ENCODE data around the gene NFIA.

DNA sequence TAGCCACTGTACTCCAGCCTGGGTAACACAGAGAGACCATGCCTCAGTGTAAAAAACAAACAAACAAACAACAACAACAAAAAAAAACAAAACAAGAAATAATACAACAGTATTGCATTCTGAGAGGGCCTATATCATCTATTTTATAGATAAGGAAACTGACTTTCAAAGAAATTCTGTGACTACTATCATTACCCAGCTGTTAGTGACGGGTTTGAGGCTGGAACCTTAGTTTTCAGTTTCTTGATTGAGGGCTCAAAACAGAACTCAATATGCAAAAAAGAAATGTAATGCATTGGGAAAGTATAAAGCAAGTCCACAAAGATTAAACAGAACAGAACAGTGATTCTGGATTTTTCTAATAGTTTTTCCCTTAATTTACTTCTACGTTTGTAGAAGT lies 149.4 kb downstream of the NFIA start:
- TF ChIP-seq, protein P1, sequence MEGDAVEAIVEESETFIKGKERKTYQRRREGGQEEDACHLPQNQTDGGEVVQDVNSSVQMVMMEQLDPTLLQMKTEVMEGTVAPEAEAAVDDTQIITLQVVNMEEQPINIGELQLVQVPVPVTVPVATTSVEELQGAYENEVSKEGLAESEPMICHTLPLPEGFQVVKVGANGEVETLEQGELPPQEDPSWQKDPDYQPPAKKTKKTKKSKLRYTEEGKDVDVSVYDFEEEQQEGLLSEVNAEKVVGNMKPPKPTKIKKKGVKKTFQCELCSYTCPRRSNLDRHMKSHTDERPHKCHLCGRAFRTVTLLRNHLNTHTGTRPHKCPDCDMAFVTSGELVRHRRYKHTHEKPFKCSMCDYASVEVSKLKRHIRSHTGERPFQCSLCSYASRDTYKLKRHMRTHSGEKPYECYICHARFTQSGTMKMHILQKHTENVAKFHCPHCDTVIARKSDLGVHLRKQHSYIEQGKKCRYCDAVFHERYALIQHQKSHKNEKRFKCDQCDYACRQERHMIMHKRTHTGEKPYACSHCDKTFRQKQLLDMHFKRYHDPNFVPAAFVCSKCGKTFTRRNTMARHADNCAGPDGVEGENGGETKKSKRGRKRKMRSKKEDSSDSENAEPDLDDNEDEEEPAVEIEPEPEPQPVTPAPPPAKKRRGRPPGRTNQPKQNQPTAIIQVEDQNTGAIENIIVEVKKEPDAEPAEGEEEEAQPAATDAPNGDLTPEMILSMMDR (IDR thresholded peaks at IDR 0.05 in 2 of 3, conservative IDR thresholded peaks at IDR 0.05 in 1 of 3; ENCODE audit: insufficient read depth in 2 of 3, low read depth in 1 of 3, low read length in 3 of 3), result no peak
- TF ChIP-seq PRMT5 (CRISPR knock-in tag; IDR thresholded peaks at IDR 0.05) (no peak), POLR2A (conservative IDR thresholded peaks at IDR 0.05) (no peak), YY1 (IDR thresholded peaks at IDR 0.05; ENCODE audit: borderline replicate concordance in 1 of 3, control insufficient read depth in 1 of 3, extremely low read depth in 1 of 3, insufficient read depth in 3 of 3, insufficient read length in 1 of 3, insufficient replicate concordance in 2 of 3, low read depth in 1 of 3, low read length in 2 of 3) (no peak), ZSCAN32 (CRISPR knock-in tag; IDR thresholded peaks at IDR 0.05) (no peak), CBFB (CRISPR knock-in tag; IDR thresholded peaks at IDR 0.05) (no peak), JUN (IDR thresholded peaks at IDR 0.05; ENCODE audit: borderline replicate concordance, low read depth, low read length) (no peak), JUN (CRISPR knock-in tag; IDR thresholded peaks at IDR 0.05; ENCODE audit: borderline replicate concordance) (no peak), HMG20A (CRISPR knock-in tag; conservative IDR thresholded peaks at IDR 0.05) (no peak), MXI1 (IDR thresholded peaks at IDR 0.05; ENCODE audit: low read depth, low read length) (no peak), CREM (IDR thresholded peaks at IDR 0.05; ENCODE audit: low read depth) (no peak)
- TF ChIP-seq, protein P2, sequence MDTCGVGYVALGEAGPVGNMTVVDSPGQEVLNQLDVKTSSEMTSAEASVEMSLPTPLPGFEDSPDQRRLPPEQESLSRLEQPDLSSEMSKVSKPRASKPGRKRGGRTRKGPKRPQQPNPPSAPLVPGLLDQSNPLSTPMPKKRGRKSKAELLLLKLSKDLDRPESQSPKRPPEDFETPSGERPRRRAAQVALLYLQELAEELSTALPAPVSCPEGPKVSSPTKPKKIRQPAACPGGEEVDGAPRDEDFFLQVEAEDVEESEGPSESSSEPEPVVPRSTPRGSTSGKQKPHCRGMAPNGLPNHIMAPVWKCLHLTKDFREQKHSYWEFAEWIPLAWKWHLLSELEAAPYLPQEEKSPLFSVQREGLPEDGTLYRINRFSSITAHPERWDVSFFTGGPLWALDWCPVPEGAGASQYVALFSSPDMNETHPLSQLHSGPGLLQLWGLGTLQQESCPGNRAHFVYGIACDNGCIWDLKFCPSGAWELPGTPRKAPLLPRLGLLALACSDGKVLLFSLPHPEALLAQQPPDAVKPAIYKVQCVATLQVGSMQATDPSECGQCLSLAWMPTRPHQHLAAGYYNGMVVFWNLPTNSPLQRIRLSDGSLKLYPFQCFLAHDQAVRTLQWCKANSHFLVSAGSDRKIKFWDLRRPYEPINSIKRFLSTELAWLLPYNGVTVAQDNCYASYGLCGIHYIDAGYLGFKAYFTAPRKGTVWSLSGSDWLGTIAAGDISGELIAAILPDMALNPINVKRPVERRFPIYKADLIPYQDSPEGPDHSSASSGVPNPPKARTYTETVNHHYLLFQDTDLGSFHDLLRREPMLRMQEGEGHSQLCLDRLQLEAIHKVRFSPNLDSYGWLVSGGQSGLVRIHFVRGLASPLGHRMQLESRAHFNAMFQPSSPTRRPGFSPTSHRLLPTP (IDR thresholded peaks at IDR 0.05; ENCODE audit: borderline replicate concordance, extremely low read depth, insufficient read length), result no peak
